ENCODE measurements around the gene TFAM. TPM values are rescaled to one million over a fixed set of nuclear protein-coding genes. Genes with fewer than 3 reads are reported as not detected.

The TFAM gene
- total RNA-seq, 1 donor from 2014 or later: 13.3 TPM

GRCh38 chr10:58361353-58361752 is 23.9 kb upstream of the TFAM start:
- H3K9me3 ChIP-seq: no peaks in the 10 kb centered on the region
- H3K4me1 ChIP-seq: peaks cover 13% of the 10 kb centered on the region
- no peak overlapping the region for H3K4me3 ChIP-seq
- TF ChIP-seq POLR2AphosphoS5 (IDR thresholded peaks at IDR 0.05; ENCODE audit: insufficient read depth in 1 of 2, low read depth in 1 of 2): no peak
- TF ChIP-seq POLR2A (IDR thresholded peaks at IDR 0.05): no peak
- TF ChIP-seq CTCF (IDR thresholded peaks at IDR 0.05): no peak
- H3K36me3 ChIP-seq: peaks cover 0 to 10% of the 10 kb centered on the region in 2 donors
- no peaks in the 10 kb centered on the region for H3K27me3 ChIP-seq
- DNase-seq (ENCODE audit: extremely low spot score in 2 of 2): no peak
- intact Hi-C loops (cut with DNase I): no loop called here
- no peak overlapping the region for H3K27ac ChIP-seq

- no peaks in the 10 kb centered on the region for H3K27me3 ChIP-seq
- H3K9me3 ChIP-seq: no peaks in the 10 kb centered on the region
- peaks cover 0 to 10% of the 10 kb centered on the region in 2 donors for H3K36me3 ChIP-seq
- H3K27ac ChIP-seq: no peak overlapping the region
- H3K4me3 ChIP-seq: no peak overlapping the region
- H3K4me1 ChIP-seq: peaks cover 13% of the 10 kb centered on the region
- no peak for DNase-seq (ENCODE audit: extremely low spot score in 2 of 2)
- intact Hi-C loops (cut with DNase I): no loop called here
- no peak for TF ChIP-seq POLR2AphosphoS5 (IDR thresholded peaks at IDR 0.05; ENCODE audit: insufficient read depth in 1 of 2, low read depth in 1 of 2)
- no peak for TF ChIP-seq CTCF (IDR thresholded peaks at IDR 0.05)
- no peak for TF ChIP-seq POLR2A (IDR thresholded peaks at IDR 0.05)
These were observed 23.0 kb upstream of the TFAM start for GRCh38 chr10:58362027-58362789.

GRCh38 chr10:58367069-58367468 is 18.1 kb upstream of the TFAM start:
- Histone ChIP-seq H3K36me3 (peaks cover 0 to 10% of the 10 kb centered on the region in 2 donors), H3K27ac (no peak overlapping the region), H3K27me3 (no peaks in the 10 kb centered on the region), H3K4me3 (no peak overlapping the region), H3K9me3 (no peaks in the 10 kb centered on the region), H3K4me1 (no peaks in the 10 kb centered on the region)
- no peak for TF ChIP-seq POLR2AphosphoS5 (IDR thresholded peaks at IDR 0.05; ENCODE audit: insufficient read depth in 1 of 2, low read depth in 1 of 2)
- no peak for TF ChIP-seq CTCF (IDR thresholded peaks at IDR 0.05)
- TF ChIP-seq POLR2A (IDR thresholded peaks at IDR 0.05): no peak
- intact Hi-C loops (cut with DNase I): no loop called here
- DNase-seq (ENCODE audit: extremely low spot score in 2 of 2): no peak

GRCh38 chr10:58371473-58371872 is 13.7 kb upstream of the TFAM start:
- Histone ChIP-seq H3K4me3 (no peak overlapping the region), H3K36me3 (no peaks in the 10 kb centered on the region), H3K27me3 (no peaks in the 10 kb centered on the region), H3K4me1 (no peaks in the 10 kb centered on the region), H3K9me3 (no peaks in the 10 kb centered on the region), H3K27ac (no peak overlapping the region)
- intact Hi-C loops (cut with DNase I): no loop called here
- no peak for DNase-seq (ENCODE audit: extremely low spot score in 2 of 2)
- no peak for TF ChIP-seq POLR2AphosphoS5 (IDR thresholded peaks at IDR 0.05; ENCODE audit: insufficient read depth in 1 of 2, low read depth in 1 of 2)
- TF ChIP-seq CTCF (IDR thresholded peaks at IDR 0.05): no peak
- TF ChIP-seq POLR2A (IDR thresholded peaks at IDR 0.05): no peak
